IMR-90 (cell line): ENCODE results near the gene EPN2. TPM values are rescaled to one million over a fixed set of nuclear protein-coding genes. Genes with fewer than 3 reads are reported as not detected.

ENCODE experiments used
- ATAC-seq: fragments of 200-7000 bp; cut with Tn5 transposase; 2 replicates; pipeline ENCODE4 v1.9.1; 2020; ENCODE audit warnings: low read depth, mild to moderate bottlenecking, moderate library complexity
- BruUV-seq: library from RNA; stranded (reverse); fragments of 400-500 nt; replicated peaks from 2 replicates; lab custom pipeline; 2021; lab: Mats Ljungman, UMichigan
- CTCF ChIA-PET: fragments of 300-600 bp; formaldehyde crosslinking; extraction: SDS; loops from one replicate; lab custom pipeline; 2021; ENCODE audit warnings: antibody characterized with exemption; lab: Yijun Ruan, JAX
- POLR2A ChIA-PET: fragments of 300-600 bp; sonication (Branson Sonifier 250); formaldehyde crosslinking; loops from one replicate; lab custom pipeline; 2022; ENCODE audit warnings: antibody characterized with exemption; ENCODE audit not compliant: unreplicated experiment; lab: Charles Lee
- DNase-seq: peaks from one replicate; pipeline ENCODE4 v3.0.0; 2013
- H2AFZ ChIP-seq: replicated peaks from 2 replicates; pipeline ENCODE3; 2013; ENCODE audit warnings: low read length, mild to moderate bottlenecking; ENCODE audit not compliant: poor library complexity
- H2AK5ac ChIP-seq: 2 replicates; pipeline ENCODE4 v1.6.1; 2013; ENCODE audit warnings: low read depth, low read length, inconsistent platforms
- H2AK9ac ChIP-seq: replicated peaks from 2 replicates; pipeline ENCODE3; 2013; ENCODE audit warnings: mild to moderate bottlenecking, low read depth, low read length, moderate library complexity; ENCODE audit not compliant: poor library complexity
- H2BK120ac ChIP-seq: 2 replicates; pipeline ENCODE4 v1.6.1; 2013; ENCODE audit warnings: low read depth, low read length, inconsistent platforms
- H2BK15ac ChIP-seq: 3 replicates; pipeline ENCODE4 v1.6.1; 2013; ENCODE audit warnings: low read depth, low read length, inconsistent platforms
- H2BK20ac ChIP-seq: 2 replicates; pipeline ENCODE4 v1.6.1; 2013; ENCODE audit warnings: low read depth, mild to moderate bottlenecking, inconsistent platforms, low read length, moderate library complexity
- H2BK5ac ChIP-seq: 2 replicates; pipeline ENCODE4 v1.6.1; 2013; ENCODE audit warnings: mild to moderate bottlenecking, low read depth, low read length, inconsistent platforms; ENCODE audit not compliant: poor library complexity, severe bottlenecking
- H3K14ac ChIP-seq: replicated peaks from 2 replicates; pipeline ENCODE4 v1.6.1; 2013; ENCODE audit warnings: low read depth, low read length, inconsistent platforms
- H3K18ac ChIP-seq: 2 replicates; pipeline ENCODE4 v1.6.1; 2013; ENCODE audit warnings: low read depth, low read length, control low read depth
- H3K23ac ChIP-seq: 2 replicates; pipeline ENCODE4 v1.6.1; 2013; ENCODE audit warnings: low read depth, low read length, inconsistent platforms
- H3K27ac ChIP-seq: 2 replicates; pipeline ENCODE4 v1.5.1; 2013; ENCODE audit warnings: mild to moderate bottlenecking, control low read depth, low read length; ENCODE audit not compliant: insufficient read depth
- H3K27me3 ChIP-seq: 2 replicates; pipeline ENCODE4 v1.6.1; 2013; ENCODE audit warnings: low read length; ENCODE audit not compliant: control insufficient read depth, insufficient read depth
- H3K36me3 ChIP-seq: 2 replicates; pipeline ENCODE4 v1.6.1; 2013; ENCODE audit warnings: low read length, mixed read lengths; ENCODE audit not compliant: control insufficient read depth, insufficient read depth
- H3K4ac ChIP-seq: 2 replicates; pipeline ENCODE4 v1.6.1; 2013; ENCODE audit warnings: low read depth, low read length, inconsistent platforms
- H3K4me1 ChIP-seq: 2 replicates; pipeline ENCODE4 v1.6.1; 2013; ENCODE audit warnings: low read length, mixed read lengths; ENCODE audit not compliant: control insufficient read depth, insufficient read depth
- H3K4me2 ChIP-seq: 2 replicates; pipeline ENCODE4 v1.6.1; 2013; ENCODE audit warnings: low read depth, mild to moderate bottlenecking, control low read depth, low read length, moderate library complexity
- H3K4me3 ChIP-seq: 2 replicates; pipeline ENCODE4 v1.5.1; 2013; ENCODE audit warnings: low read depth, mild to moderate bottlenecking, control low read depth, low read length, moderate library complexity; ENCODE audit not compliant: insufficient read depth
- H3K56ac ChIP-seq: 2 replicates; pipeline ENCODE4 v1.6.1; 2013; ENCODE audit warnings: low read length, inconsistent platforms; ENCODE audit not compliant: insufficient read depth; ENCODE audit errors: extremely low read depth
- H3K79me1 ChIP-seq, 2 experiments: 2 replicates each; pipeline ENCODE4 v1.6.1; 2013; ENCODE audit warnings: low read length in 2 of 2, inconsistent platforms in 1 of 2, low read depth in 1 of 2
- H3K9ac ChIP-seq: 2 replicates; pipeline ENCODE4 v1.6.1; 2013; ENCODE audit warnings: low read depth, low read length, control low read depth
- H3K9me1 ChIP-seq: 2 replicates; pipeline ENCODE4 v1.6.1; 2013; ENCODE audit warnings: low read length, inconsistent platforms; ENCODE audit not compliant: insufficient read depth
- H3K9me3 ChIP-seq: 2 replicates; pipeline ENCODE4 v1.6.1; 2013; ENCODE audit warnings: low read length; ENCODE audit not compliant: control insufficient read depth, insufficient read depth
- H4K20me1 ChIP-seq: 2 replicates; pipeline ENCODE4 v1.6.1; 2013; ENCODE audit warnings: low read length, inconsistent platforms; ENCODE audit not compliant: insufficient read depth
- H4K5ac ChIP-seq: 2 replicates; pipeline ENCODE4 v1.6.1; 2013; ENCODE audit warnings: mild to moderate bottlenecking, low read depth, low read length, control low read depth
- H4K8ac ChIP-seq, 2 experiments: 2 replicates each; pipeline ENCODE4 v1.6.1; 2013; ENCODE audit warnings: low read depth in 2 of 2, low read length in 2 of 2, control low read depth in 1 of 2, inconsistent platforms in 1 of 2
- H4K91ac ChIP-seq: 2 replicates; pipeline ENCODE4 v1.6.1; 2013; ENCODE audit warnings: low read depth, low read length, inconsistent platforms; ENCODE audit not compliant: insufficient read depth
- BHLHE40 ChIP-seq: fragments of 150-350 bp; IDR thresholded peaks from 2 replicates; pipeline ENCODE4 v1.6.1; 2016; ENCODE audit warnings: mild to moderate bottlenecking, low read depth, low read length
- CHD1 ChIP-seq: IDR thresholded peaks from 2 replicates; pipeline ENCODE4 v1.6.1; 2012; ENCODE audit warnings: low read depth, low read length, improper control_type of control experiment
- FOS ChIP-seq: fragments of 150-350 bp; IDR thresholded peaks from 2 replicates; pipeline ENCODE4 v1.6.1; 2016; ENCODE audit warnings: low read depth, low read length
- MAFK ChIP-seq: IDR thresholded peaks from 2 replicates; pipeline ENCODE4 v1.6.1; 2012; ENCODE audit warnings: low read depth, low read length, improper control_type of control experiment
- MAZ ChIP-seq: IDR thresholded peaks from 2 replicates; pipeline ENCODE4 v1.6.1; 2012; ENCODE audit warnings: low read depth, mild to moderate bottlenecking, low read length, improper control_type of control experiment, moderate library complexity, borderline replicate concordance
- MXI1 ChIP-seq: IDR thresholded peaks from 2 replicates; pipeline ENCODE4 v1.6.1; 2012; ENCODE audit warnings: low read depth, mild to moderate bottlenecking, low read length, moderate library complexity, borderline replicate concordance
- NFE2L2 ChIP-seq: fragments of 150-350 bp; IDR thresholded peaks from 2 replicates; pipeline ENCODE4 v1.6.1; 2016; ENCODE audit warnings: low read depth, mild to moderate bottlenecking, low read length
- POLR2A ChIP-seq: IDR thresholded peaks from 2 replicates; pipeline ENCODE4 v1.6.1; 2012; ENCODE audit warnings: mild to moderate bottlenecking, low read depth, low read length
- RAD21 ChIP-seq: IDR thresholded peaks from 2 replicates; pipeline ENCODE4 v1.6.1; 2012; ENCODE audit warnings: low read length, improper control_type of control experiment
- RCOR1 ChIP-seq: IDR thresholded peaks from 2 replicates; pipeline ENCODE4 v1.6.1; 2012; ENCODE audit warnings: mild to moderate bottlenecking, low read length, improper control_type of control experiment; ENCODE audit not compliant: insufficient replicate concordance
- RFX5 ChIP-seq: IDR thresholded peaks from 2 replicates; pipeline ENCODE4 v1.8.0; 2012; ENCODE audit warnings: low read depth, mild to moderate bottlenecking, low read length, moderate library complexity
- dilution Hi-C: fragments of 300-500 bp; cut with HindIII; formaldehyde crosslinking; loops from one replicate; pipeline ENCODE4 v1.14.3; 2018; ENCODE audit warnings: low sequenced_read_pairs; ENCODE audit not compliant: unreplicated experiment
- in situ Hi-C: fragments of 300-500 bp; cut with MboI; formaldehyde crosslinking; loops from 3 replicates; pipeline ENCODE4 v1.14.3; 2019; ENCODE audit warnings: low sequenced_read_pairs, inconsistent platforms, mixed read lengths
- intact Hi-C: fragments of 100-400 bp; cut with micrococcal nuclease; formaldehyde crosslinking; loops from 2 replicates; pipeline ENCODE4 v1.10.0; 2022
- polyA plus RNA-seq, 3 experiments: library from polyadenylated mRNA; depleted of rRNA; stranded (reverse); fragments of >200 nt; gene quantifications; 2 replicates each; pipeline ENCODE4 v1.2.3, GENCODE V29; 2012; ENCODE audit warnings: low replicate concordance in 1 of 3
- total RNA-seq: library from RNA; depleted of rRNA; stranded (reverse); fragments of >200 nt; gene quantifications from 2 replicates; pipeline ENCODE4 v1.2.3, GENCODE V29; 2012
- TF ChIP-seq, protein P1 (sequence below): fragments of 150-350 bp; IDR thresholded peaks from 2 replicates; pipeline ENCODE4 v1.6.1; 2016; ENCODE audit warnings: low read depth, mild to moderate bottlenecking, low read length, moderate library complexity, borderline replicate concordance
- TF ChIP-seq, protein P2 (sequence below): conservative IDR thresholded peaks from 2 replicates; pipeline ENCODE4 v1.5.1; 2012; ENCODE audit warnings: mild to moderate bottlenecking, low read depth, low read length, improper control_type of control experiment

The EPN2 gene
- total and polyA plus RNA-seq, 2 of the 4 experiments (the other 2 are of a cell fraction), result 14.9 to 25.3 TPM

DNA sequence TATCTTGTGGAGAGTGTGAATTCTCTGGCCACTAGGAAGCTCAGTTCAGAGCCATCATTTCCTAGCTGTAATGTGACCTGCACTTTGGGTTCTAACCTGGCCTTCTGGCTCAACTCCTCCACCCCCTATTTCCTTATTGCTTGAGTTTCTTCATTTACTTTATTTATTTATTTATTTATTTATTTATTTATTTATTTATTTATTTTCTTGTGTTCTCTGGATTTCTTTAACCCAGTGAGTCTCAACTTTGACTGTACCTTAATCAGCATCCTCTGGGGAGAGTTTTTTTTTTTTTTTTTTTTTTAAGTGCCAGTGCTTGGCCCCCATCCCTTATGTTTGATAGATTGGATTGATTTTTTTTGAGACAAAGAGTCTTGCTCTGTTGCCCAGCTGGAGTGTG lies 18.1 kb downstream of the EPN2 start:
- no peak overlapping the region for H4K5ac ChIP-seq
- H3K18ac ChIP-seq, result no peak overlapping the region
- no peak overlapping the region for H3K14ac ChIP-seq
- ATAC-seq (no peak), DNase-seq (no peak)
- no peak overlapping the region for H2BK5ac ChIP-seq
- no peak overlapping the region for H3K4me2 ChIP-seq
- H4K8ac ChIP-seq, result no peak overlapping the region
- no peak overlapping the region for H3K23ac ChIP-seq
- intact Hi-C loops, result no loop called here
- no peak overlapping the region for H3K4me3 ChIP-seq
- POLR2A ChIA-PET, result no interaction called here
- H3K4me1 ChIP-seq, result no peaks in the 10 kb centered on the region
- in situ Hi-C loops, result no loop called here
- BruUV-seq, result no TSS peak
- no peak overlapping the region for H3K56ac ChIP-seq
- no peak overlapping the region for H2AFZ ChIP-seq
- H2BK120ac ChIP-seq, result no peak overlapping the region
- H2AK9ac ChIP-seq, result no peak overlapping the region
- TF ChIP-seq RFX5 (no peak), BHLHE40 (no peak), NFE2L2 (no peak), MAZ (no peak), CHD1 (no peak), FOS (no peak), RCOR1 (no peak), POLR2A (no peak), RAD21 (no peak), MXI1 (no peak), MAFK (no peak)
- TF ChIP-seq, protein P1, sequence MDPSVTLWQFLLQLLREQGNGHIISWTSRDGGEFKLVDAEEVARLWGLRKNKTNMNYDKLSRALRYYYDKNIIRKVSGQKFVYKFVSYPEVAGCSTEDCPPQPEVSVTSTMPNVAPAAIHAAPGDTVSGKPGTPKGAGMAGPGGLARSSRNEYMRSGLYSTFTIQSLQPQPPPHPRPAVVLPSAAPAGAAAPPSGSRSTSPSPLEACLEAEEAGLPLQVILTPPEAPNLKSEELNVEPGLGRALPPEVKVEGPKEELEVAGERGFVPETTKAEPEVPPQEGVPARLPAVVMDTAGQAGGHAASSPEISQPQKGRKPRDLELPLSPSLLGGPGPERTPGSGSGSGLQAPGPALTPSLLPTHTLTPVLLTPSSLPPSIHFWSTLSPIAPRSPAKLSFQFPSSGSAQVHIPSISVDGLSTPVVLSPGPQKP, result no peak
- TF ChIP-seq, protein P2, sequence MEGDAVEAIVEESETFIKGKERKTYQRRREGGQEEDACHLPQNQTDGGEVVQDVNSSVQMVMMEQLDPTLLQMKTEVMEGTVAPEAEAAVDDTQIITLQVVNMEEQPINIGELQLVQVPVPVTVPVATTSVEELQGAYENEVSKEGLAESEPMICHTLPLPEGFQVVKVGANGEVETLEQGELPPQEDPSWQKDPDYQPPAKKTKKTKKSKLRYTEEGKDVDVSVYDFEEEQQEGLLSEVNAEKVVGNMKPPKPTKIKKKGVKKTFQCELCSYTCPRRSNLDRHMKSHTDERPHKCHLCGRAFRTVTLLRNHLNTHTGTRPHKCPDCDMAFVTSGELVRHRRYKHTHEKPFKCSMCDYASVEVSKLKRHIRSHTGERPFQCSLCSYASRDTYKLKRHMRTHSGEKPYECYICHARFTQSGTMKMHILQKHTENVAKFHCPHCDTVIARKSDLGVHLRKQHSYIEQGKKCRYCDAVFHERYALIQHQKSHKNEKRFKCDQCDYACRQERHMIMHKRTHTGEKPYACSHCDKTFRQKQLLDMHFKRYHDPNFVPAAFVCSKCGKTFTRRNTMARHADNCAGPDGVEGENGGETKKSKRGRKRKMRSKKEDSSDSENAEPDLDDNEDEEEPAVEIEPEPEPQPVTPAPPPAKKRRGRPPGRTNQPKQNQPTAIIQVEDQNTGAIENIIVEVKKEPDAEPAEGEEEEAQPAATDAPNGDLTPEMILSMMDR, result no peak
- no peak overlapping the region for H3K27ac ChIP-seq
- no peak overlapping the region for H2BK15ac ChIP-seq
- H3K27me3 ChIP-seq, result no peaks in the 10 kb centered on the region
- no peak overlapping the region for H3K4ac ChIP-seq
- H4K91ac ChIP-seq, result no peak overlapping the region
- CTCF ChIA-PET, result no interaction called here
- H3K79me1 ChIP-seq, result peaks cover 33 to 80% of the 10 kb centered on the region in 2 experiments
- dilution Hi-C loops, result no loop called here
- H2AK5ac ChIP-seq, result no peak overlapping the region
- peaks cover 82% of the 10 kb centered on the region for H4K20me1 ChIP-seq
- H3K9ac ChIP-seq, result no peak overlapping the region
- H3K9me3 ChIP-seq, result no peaks in the 10 kb centered on the region
- H3K9me1 ChIP-seq, result peaks cover 20% of the 10 kb centered on the region
- no peaks in the 10 kb centered on the region for H3K36me3 ChIP-seq
- H2BK20ac ChIP-seq, result no peak overlapping the region
